COR-L47 (cell line): ENCODE results near the gene CLTCL1.
A peak's percentile ranks its signal among the peaks of the same experiment; 100 is the strongest.

Source experiments
- DNase-seq: peaks from one replicate; lab custom pipeline; 2025; lab: John Stamatoyannopoulos, UW

Gene CLTCL1

GRCh38 chr22:19195796-19196731, 95.5 kb downstream of the CLTCL1 start:
- no peak for DNase-seq

GRCh38 chr22:19194766-19195536, 96.6 kb downstream of the CLTCL1 start:
- DNase-seq = no peak

DNA sequence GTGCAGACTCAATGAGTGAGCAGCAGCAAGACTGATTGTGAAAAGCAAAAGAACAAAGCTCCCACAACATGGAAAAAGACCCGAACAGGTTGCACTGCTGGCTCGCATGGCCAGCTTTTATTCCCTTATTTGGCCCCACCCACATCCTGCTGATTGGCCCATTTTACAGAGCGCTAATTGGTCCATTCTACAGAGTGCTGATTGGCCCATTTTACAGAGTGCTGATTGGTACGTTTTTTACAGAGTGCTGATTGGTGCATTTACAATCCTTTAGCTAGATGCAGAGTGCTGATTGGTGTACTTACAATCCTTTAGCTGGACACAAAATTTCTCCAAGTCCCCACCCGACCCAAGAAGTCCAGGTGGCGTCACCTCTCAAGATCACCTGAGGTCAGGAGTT, 97.6 kb downstream of the CLTCL1 start:
- no peak for DNase-seq

DNA sequence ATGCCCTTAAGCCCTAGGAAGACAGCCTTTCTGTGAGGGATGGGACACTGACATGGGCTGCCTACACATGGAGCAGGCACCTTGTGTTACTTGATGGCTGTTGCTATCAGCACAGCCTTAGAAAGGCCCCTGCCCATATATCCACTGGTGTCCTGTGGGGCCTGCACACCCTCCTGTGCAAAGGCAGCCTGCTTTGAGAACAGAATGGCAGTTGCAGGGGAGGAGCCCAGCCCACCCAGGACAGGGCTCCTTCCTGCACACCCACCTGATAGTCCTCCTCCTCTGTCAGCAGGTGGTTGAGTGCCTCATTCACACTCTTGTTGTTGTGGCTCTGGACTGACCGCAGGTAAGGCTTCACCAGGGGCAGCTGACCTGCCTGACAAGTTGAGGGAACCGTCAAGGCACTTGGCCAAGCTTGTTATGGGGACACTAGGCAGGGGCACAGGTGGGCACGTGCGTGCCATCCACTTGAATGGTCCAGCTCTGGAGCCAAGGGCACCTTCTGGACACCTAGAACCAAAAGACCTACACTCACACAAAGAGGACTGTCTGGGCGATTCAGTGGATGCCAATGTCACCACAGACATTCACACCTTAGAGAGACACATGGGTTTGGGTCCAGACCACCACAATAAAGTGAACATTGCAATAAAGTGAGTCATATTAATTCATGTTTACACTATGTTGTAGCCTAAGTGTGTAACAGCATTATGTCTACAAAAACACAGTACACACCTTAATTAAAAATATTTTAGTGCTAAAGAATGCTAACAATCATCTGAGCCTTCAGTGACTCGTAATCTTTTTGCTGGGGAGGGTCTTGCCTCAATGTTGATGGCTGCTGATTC, 103.6 kb downstream of the CLTCL1 start:
- no peak for DNase-seq

- DNase-seq = no peak
Measured at GRCh38 chr22:19184276-19184997, 107.1 kb downstream of the CLTCL1 start.

DNA sequence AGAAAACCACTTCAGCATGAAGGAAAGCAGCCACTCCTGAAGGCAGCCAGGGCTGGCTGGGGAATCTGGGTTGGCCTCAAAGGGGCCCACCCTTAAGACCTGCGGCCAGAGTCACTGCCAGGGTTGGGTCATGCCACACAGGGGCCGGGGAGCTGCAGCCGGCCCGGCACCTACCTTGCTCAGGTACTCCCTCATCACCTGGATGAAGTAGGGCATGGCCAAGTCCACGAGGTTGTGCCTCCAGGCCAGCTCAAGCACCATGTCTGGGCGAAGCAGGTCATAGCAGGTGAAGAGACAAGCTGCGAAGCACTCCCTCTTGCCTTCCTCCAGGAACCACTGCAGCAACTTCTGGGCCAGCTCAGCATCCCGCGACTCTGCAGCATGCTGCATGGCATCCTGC, 108.3 kb downstream of the CLTCL1 start:
- no peak for DNase-seq

GRCh38 chr22:19182472-19183157, 108.9 kb downstream of the CLTCL1 start:
- no peak for DNase-seq

DNA sequence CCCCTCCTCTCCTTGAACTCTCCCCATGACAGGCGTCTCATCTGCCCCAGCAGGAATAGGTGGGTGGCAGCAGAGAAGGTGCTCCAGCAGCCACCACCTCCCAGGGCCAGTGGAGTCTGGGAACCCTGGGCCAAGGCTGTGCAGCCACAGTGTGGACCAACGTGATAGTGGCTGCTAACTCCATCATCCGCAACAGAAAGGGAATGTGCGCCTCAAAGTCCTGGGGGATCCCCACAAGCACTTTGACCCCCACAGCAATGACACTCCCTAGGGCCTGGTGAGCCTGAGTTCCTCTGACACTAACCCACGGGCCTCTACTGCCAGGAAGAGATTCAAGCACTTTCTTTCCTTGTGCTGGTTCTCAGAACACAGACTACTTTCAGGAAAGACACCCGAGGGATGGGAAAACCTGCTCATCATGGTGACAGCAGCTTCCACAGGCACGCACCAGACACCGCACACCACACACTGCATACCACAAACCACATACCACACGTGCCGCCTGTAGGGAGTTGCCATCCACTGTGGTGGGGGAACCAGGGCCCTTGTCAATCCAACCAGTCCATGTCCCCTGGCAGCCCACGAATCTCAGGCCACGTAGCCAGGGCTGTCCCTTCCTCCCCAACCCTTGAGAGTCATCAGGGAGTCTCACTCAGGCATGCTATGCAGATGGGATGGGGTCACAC, 109.6 kb downstream of the CLTCL1 start:
- DNase-seq = no peak

DNA sequence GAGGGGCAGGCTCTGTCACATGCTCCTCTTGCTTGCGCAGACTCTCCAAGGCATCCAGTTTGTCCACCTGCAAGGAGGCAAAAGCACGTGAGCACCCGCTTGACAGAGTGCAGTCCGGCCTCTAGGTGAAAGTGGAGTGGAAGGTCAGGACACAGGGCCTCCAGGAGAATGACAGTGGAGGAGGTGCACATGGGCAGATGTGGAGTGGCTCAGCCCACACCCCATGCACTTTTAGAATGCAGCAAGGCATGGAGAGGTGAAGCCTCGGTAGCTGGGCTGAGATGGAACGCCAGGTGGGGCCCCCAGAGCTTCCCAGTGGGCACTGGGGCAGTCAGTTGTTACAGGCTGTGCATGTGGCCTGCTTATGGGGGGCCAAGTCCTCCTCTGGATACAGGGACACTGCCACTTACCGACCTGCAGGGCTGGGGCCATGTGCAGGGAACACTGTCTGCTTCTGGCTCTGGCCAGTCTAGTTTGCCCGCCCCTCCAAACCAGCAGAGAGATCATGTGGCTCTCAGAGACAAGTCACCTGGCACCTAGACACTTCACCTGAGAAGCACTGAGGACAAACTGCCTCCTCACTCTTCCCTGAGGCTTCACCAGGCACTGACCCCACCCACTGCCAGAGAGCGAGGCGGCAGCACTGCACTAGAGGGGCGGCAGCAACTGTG, 110.6 kb downstream of the CLTCL1 start:
- DNase-seq = no peak

DNA sequence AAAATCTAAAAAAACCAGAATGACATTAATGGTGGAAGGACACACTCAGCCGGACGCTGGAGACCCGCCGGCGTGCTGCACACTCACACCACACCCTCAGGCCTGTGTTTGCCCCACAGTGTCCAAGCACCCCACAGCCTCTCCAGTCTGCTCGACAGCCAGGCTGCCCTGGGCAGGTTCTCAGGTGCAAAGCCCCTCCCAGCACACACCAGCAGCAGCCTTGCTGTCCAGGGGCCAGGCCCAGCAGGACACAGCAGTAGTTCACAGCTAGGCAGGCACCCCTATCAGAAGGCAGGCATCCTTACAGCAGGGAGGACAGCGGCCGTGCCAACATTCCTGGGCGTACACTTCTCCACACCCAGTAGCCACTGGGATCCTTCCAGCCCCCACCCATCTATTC, 111.3 kb downstream of the CLTCL1 start:
- no peak for DNase-seq

DNA sequence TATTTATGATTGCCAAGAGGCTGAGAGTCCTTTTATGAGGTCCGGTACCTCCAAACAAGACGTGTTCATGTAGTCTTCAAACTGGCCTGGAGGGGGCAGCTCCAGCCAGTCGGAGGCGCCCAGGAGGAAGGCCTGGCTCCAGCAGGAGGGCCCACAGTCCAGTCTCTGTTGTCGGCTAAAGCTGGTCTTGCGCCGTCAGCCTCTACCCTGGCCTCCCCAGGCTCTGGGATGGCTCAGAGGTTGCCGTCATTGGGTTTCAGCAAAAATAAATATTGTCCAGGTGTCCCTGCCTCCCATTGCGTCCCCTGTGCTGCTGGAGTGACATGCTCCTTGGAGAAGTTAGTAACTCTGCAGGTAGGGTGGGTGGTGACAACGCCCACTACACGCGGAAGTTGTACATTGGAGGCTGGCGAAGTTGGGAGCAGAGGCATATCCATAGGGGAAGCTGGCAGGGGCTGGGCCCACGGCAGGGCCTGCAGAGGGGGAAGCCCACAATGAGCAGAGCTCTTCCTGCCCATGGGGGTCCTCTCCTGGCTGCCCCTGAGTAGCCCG, 111.9 kb downstream of the CLTCL1 start:
- peak; percentile 64 for DNase-seq

- DNase-seq = peak; percentile 61
Measured at GRCh38 chr22:19178657-19179496, 112.6 kb downstream of the CLTCL1 start, which contains the start of gene SLC25A1. Gene SLC25A1, minus strand, starts transcription at chr22:19178736. Its CDS starts 63 bp downstream, at chr22:19178673.

DNA sequence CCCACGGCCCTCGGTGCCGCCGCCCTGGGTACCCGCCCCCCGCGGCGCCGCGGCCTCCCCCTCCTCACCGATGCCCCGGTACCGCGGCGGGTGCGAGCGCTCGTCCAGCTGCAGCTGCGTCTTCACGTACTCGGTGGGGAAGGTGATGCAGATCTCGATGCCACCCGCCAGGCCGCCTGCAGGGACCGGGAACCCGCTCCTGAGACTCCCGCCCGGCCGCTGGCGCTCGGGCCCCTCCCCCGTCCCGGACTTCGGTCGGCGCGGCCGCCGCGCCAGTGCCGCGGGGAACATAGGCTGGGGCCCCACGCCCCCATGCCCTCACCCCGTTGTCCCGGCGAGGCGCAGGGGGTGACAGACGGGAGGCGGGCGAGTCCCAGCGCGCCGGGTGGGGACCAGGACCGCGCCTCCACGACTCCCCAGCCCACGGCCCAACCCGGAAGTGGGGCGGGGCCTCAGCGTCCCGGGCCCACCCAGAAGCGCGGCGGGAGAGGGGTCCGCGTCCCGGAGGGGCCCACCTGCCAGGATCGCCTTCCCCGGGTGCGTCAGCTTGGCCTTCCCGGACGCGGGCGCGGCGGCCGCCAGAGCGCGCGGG, 113.4 kb downstream of the CLTCL1 start:
- peak; percentile 46 for DNase-seq

DNA sequence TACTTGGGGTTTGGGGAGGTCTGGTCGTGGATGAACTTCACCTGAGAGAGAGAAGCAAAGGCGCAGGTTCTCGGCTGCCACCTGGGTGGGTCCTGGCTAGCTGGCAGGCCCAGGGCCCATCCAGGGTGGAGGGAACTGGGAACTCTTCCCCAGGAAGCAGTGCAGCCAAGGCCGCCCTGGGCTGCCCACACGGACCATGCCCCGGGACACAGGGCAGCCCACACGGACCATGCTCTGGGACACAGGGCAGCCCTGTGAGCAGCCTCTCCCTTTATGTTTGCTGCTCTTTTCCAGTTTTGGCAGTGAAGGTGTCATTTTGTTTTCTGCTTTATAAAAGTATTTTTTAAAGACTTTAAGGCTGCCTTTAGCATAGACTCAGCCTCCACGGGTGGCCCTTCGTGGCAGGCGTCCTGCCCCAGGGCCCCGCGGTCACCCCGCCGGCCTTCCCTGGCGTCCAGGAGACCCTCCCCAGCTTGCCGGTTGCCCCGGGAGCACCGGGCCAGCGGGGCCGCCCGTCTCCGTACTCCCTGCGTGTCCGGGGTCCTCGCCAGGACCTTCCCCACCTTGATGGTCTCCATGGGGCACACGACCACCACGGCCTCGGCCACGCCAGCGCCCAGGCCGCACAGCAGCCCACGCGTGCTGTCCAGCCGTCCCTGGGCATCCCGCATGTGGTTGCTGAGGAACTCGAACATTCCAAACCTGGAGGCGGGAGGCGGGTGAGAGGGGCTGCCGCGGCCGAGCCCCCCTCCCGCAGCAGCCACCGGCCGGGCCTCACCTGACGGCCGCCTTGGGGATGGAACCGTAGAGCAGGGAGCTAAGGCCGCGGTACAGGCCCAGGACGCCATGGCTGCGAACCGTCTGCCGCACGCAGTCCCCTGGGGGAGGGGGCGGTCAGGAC, 114.1 kb downstream of the CLTCL1 start:
- DNase-seq = no peak

DNA sequence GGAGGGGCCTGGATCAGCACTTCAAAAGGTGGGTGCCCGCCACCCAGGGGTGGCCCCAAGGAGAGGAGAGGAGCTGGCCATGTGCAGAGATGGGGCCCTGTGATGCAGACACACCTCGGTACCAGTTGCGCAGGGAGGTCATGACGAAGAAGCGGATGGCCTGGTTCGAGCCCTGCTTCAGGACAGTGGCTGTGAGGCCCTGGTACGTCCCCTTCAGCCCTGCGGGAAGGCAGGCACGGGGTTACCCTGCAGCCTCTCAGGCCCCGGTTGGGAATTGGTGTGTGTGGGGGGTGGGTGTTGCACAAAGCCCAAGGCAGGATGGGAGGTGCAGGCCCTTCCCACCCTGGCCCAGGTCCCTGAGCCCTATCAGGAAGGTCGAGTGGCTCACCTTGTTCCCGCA, 114.8 kb downstream of the CLTCL1 start:
- DNase-seq = no peak

- no peak for DNase-seq
Measured at GRCh38 chr22:19176175-19176643, 115.3 kb downstream of the CLTCL1 start.
